ENCODE data around the gene KLK6.
"Not testable (repeated sequence)": the region's sequence is repeated elsewhere in the genome, so short reads cannot be mapped to it uniquely, and the experiment has no call there.

Gene KLK6

DNA sequence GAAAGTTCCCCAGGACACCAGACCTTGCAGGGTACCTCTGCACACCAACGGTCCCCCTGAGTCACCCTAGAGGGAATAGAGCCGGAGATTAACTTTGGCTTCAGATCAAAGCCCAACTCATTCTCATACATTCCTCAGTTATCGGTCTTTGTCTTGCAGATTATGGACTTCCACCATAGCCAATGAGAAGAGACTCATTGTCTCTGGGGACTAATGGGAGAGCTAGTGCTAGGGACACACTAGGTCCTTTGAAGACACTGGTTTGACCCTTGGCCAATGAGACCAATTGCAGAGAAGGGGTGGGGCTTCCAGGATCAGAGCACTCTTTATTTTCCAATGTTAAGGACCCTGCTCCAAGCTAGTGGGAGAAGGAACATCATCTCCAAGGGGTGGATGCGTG lies 8.2 kb upstream of the KLK6 start:
- FAIRE-seq (no peak), DNase-seq (ENCODE audit: insufficient read length, low spot score) (no peak)
- TF ChIP-seq SPI1 (IDR thresholded peaks at IDR 0.05; ENCODE audit: low read depth, low read length) (no peak), POU2F2 (IDR thresholded peaks at IDR 0.05; ENCODE audit: low read depth, low read length) (no peak), PAX5 (IDR thresholded peaks at IDR 0.05; ENCODE audit: insufficient read depth, low read length, severe bottlenecking) (no peak), POLR2AphosphoS5 (IDR thresholded peaks at IDR 0.05; ENCODE audit: low read depth, low read length) (no peak), TAF1 (IDR thresholded peaks at IDR 0.05; ENCODE audit: low read depth, low read length) (no peak), POLR2A (IDR thresholded peaks at IDR 0.05; ENCODE audit: low read depth, low read length) (no peak)

DNA sequence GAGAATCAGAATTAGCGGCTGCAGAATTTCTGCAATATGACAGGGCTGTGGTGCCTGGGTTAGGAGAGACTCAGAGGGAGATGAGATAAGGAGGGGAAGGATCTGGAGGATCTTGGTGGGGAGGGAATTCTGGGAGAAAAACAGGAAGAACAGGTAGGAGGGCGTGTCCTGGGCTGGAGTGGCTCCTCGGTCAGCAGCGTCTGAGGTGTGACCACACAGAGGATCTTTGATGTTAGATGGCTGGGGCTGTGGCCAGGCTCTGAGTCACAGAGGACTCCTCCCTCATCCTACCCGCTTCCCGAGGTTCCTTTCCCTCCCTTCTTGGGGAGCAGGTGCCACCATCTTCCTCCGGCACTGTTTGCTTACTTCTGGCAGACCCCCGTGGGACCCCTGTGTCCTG lies 6.4 kb upstream of the KLK6 start:
- FAIRE-seq = no peak
- TF ChIP-seq PAX5 (IDR thresholded peaks at IDR 0.05; ENCODE audit: insufficient read depth, low read length, severe bottlenecking) (no peak), TAF1 (IDR thresholded peaks at IDR 0.05; ENCODE audit: low read depth, low read length) (no peak), POLR2A (IDR thresholded peaks at IDR 0.05; ENCODE audit: low read depth, low read length) (no peak), POLR2AphosphoS5 (IDR thresholded peaks at IDR 0.05; ENCODE audit: low read depth, low read length) (no peak), SPI1 (IDR thresholded peaks at IDR 0.05; ENCODE audit: low read depth, low read length) (no peak), POU2F2 (IDR thresholded peaks at IDR 0.05; ENCODE audit: low read depth, low read length) (no peak)
- no peak for DNase-seq (ENCODE audit: insufficient read length, low spot score)

DNA sequence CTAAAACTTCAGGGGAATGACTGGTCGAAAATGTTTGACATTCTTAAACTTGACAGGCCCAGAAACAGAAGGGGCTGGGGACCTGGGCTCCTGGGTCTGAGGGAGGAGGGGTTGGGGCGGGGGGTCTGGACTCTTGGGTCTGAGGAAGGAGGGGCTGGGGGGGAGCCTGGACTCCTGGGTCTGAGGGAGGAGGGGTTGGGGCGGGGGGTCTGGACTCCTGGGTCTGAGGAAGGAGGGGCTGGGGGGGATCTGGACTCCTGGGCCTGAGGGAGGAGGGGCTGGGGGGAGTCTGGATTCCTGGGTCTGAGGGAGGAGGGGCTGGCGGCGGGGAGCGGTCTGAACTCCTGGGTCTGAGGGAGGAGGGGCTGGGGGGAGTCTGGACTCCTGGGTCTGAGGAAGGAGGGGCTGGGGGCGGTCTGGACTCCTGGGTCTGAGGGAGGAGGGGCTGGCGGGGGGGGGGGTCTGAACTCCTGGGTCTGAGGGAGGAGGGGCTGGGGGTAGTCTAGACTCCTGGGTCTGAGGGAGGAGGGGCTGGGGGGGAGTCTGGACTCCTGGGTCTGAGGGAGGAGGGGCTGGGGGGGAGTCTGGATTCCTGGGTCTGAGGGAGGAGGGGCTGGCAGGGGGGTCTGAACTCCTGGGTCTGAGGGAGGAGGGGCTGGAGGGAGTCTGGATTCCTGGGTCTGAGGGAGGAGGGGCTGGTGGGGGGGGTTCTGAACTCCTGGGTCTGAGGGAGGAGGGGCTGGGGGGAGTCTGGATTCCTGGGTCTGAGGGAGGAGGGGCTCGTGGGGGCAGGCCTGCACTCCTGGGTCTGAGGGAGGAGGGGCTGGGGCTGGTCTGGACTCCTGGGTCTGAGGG lies 5.5 kb upstream of the KLK6 start:
- TF ChIP-seq TAF1 (IDR thresholded peaks at IDR 0.05; ENCODE audit: low read depth, low read length) (no peak), POLR2AphosphoS5 (IDR thresholded peaks at IDR 0.05; ENCODE audit: low read depth, low read length) (no peak), POLR2A (IDR thresholded peaks at IDR 0.05; ENCODE audit: low read depth, low read length) (no peak), POU2F2 (IDR thresholded peaks at IDR 0.05; ENCODE audit: low read depth, low read length) (no peak), SPI1 (IDR thresholded peaks at IDR 0.05; ENCODE audit: low read depth, low read length) (no peak), PAX5 (IDR thresholded peaks at IDR 0.05; ENCODE audit: insufficient read depth, low read length, severe bottlenecking) (no peak)
- DNase-seq (ENCODE audit: insufficient read length, low spot score) (no peak), FAIRE-seq (no peak)

DNA sequence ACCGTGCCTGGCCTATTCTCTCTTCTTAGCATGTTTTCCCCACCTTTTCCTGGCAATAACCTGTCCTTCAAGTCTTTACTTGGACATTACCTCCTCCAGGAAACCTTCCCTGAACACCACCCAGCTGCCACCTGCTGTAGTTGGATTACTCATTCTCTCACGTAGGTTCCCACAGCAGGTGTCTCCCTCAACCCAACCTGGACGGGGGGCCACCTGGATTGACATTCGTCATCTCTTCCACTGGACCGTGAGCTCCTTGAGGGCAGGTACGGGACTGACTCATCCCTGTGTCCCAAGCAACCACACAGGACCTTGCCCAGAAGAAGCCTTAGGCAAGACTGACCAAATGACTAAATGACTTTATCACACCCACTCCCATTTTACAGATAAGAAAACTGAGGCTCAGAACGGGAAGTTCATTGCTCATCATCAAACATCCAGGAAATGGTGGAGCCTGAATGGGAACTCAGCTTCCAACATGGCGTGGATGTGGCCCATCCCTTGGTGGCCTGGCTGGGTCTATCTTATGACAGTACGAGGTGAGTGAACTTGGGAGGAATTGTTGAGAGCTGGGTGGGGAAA lies 3.5 kb upstream of the KLK6 start:
- no peak for TF ChIP-seq POLR2A (IDR thresholded peaks at IDR 0.05; ENCODE audit: low read depth, low read length)
- no peak for TF ChIP-seq POU2F2 (IDR thresholded peaks at IDR 0.05; ENCODE audit: low read depth, low read length)
- TF ChIP-seq TAF1 (IDR thresholded peaks at IDR 0.05; ENCODE audit: low read depth, low read length) = no peak
- no peak for TF ChIP-seq SPI1 (IDR thresholded peaks at IDR 0.05; ENCODE audit: low read depth, low read length)
- no peak for TF ChIP-seq POLR2AphosphoS5 (IDR thresholded peaks at IDR 0.05; ENCODE audit: low read depth, low read length)
- no peak for TF ChIP-seq PAX5 (IDR thresholded peaks at IDR 0.05; ENCODE audit: insufficient read depth, low read length, severe bottlenecking)
- FAIRE-seq = no peak
- DNase-seq (ENCODE audit: insufficient read length, low spot score) = no peak

DNA sequence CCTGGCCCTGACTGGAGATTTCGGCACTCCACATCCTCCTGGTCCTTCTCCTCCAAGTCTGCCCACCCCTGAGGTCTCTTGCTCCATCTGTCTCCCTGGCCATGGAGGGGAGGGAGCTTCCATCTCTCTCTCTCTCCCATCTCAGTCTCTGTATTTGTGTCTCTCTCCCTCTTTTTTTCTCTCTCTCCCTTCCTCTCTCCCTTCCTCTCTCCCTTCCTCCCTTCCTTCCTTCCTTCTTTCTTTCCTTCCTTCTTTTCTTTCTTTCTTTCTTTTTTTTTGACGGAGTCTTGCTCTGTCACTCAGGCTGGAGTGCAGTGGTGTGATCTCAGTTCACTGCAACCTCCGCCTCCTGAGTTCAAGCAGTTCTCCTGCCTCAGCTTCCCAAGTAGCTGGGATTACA lies 419 bp upstream of the KLK6 start:
- FAIRE-seq; DNase-seq (ENCODE audit: insufficient read length, low spot score): not testable (repeated sequence)

DNA sequence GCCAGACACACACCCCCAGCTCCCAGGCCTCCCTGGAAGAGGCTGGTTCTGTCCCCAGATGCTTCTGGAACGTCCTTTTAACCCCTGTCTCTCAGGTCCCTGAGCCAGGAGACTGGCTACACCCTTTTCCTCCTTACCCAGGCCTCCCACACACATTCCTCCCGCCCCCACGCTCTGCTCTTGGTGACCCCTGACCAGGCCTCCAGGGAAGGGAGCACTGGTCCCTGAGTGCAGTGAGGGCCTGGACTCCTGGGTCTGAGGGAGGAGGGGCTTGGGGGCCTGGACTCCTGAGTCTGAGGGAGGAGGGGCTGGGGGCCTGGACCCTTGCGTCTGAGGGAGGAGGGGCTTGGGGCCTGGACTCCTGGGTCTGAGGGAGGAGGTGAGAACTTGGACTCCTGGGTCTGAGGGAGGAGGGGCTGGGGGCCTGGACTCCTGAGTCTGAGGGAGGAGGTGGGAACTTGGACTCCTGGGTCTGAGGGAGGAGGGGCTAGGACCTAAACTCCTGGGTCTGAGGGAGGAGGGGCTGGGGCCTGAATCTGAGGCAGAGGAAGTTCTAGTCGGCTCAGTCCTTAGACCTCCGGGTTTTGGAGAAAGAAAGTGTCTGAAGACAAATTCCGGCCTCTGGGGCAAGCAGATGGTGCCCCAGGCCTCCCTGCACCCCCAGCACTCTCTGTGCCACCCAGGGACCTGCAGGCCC lies 527 bp downstream of the KLK6 start:
- FAIRE-seq = no peak
- DNase-seq (ENCODE audit: insufficient read length, low spot score) = no peak
- no peak for TF ChIP-seq POU2F2 (IDR thresholded peaks at IDR 0.05; ENCODE audit: low read depth, low read length)
- TF ChIP-seq PAX5 (IDR thresholded peaks at IDR 0.05; ENCODE audit: insufficient read depth, low read length, severe bottlenecking) = no peak
- no peak for TF ChIP-seq POLR2A (IDR thresholded peaks at IDR 0.05; ENCODE audit: low read depth, low read length)

DNA sequence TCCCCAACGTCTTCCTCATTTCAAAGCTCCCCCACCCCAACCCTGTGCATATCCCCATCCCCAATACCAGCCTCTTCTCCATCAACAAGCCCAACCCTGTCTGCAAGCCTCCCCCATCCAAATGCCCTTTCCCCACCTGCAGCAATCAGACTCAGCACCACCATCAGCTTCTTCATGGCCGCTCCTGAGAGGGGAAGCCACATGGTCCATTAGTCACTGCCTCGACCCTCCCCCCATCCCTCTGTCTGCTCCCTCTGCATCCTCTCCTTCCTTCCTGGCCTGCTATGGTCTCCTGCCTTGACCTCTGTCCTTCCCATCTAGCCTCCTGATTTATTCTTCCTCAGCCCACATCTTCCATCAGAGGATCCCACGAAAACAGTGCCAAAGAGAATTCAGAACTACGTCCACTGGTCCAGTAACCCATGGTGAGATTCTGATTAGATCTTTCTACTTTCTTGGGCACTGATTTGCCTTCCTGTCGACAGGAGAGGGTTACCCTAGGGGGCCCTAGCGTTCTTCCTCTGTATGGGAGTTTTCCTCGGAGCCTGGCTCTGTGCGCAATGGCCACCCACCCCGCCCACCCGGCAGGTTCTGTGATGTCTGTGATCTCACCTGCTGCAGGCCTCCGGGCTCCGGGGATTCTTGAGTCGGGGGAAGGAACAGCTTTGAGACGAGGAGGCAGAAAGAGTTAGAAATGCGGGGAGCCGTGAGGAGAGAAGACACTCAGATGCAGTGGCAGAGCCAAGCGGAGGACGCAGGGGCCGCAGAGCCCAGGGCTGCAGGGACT lies 1.3 kb downstream of the KLK6 start:
- TF ChIP-seq SPI1 (IDR thresholded peaks at IDR 0.05; ENCODE audit: low read depth, low read length) = no peak
- TF ChIP-seq POLR2AphosphoS5 (IDR thresholded peaks at IDR 0.05; ENCODE audit: low read depth, low read length) = no peak
- TF ChIP-seq POU2F2 (IDR thresholded peaks at IDR 0.05; ENCODE audit: low read depth, low read length) = no peak
- TF ChIP-seq POLR2A (IDR thresholded peaks at IDR 0.05; ENCODE audit: low read depth, low read length) = no peak
- TF ChIP-seq TAF1 (IDR thresholded peaks at IDR 0.05; ENCODE audit: low read depth, low read length) = no peak
- no peak for TF ChIP-seq PAX5 (IDR thresholded peaks at IDR 0.05; ENCODE audit: insufficient read depth, low read length, severe bottlenecking)
- DNase-seq (ENCODE audit: insufficient read length, low spot score) = no peak
- FAIRE-seq = no peak

DNA sequence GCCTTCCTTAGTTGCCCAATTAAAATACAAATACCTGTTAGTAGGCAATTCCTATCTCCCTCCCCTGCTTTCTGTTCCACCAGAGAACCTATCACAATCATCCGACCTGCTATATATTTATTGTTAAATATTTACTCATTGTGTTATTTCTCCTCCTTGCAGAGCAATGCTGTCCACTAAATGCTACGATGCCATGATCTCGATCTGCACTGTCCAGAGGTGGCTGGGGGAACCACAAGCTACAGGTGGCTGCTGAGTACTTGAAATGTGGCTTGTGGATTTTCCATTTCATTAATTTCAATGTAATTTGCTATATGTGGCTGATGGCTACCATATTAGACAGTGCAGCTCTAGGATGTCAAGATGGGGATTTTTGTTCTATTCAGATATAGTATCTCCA lies 5.1 kb downstream of the KLK6 start:
- DNase-seq (ENCODE audit: insufficient read length, low spot score) (no peak), FAIRE-seq (no peak)
- TF ChIP-seq POU2F2 (IDR thresholded peaks at IDR 0.05; ENCODE audit: low read depth, low read length) (no peak), SPI1 (IDR thresholded peaks at IDR 0.05; ENCODE audit: low read depth, low read length) (no peak), POLR2AphosphoS5 (IDR thresholded peaks at IDR 0.05; ENCODE audit: low read depth, low read length) (no peak), TAF1 (IDR thresholded peaks at IDR 0.05; ENCODE audit: low read depth, low read length) (no peak), POLR2A (IDR thresholded peaks at IDR 0.05; ENCODE audit: low read depth, low read length) (no peak), PAX5 (IDR thresholded peaks at IDR 0.05; ENCODE audit: insufficient read depth, low read length, severe bottlenecking) (no peak)

DNA sequence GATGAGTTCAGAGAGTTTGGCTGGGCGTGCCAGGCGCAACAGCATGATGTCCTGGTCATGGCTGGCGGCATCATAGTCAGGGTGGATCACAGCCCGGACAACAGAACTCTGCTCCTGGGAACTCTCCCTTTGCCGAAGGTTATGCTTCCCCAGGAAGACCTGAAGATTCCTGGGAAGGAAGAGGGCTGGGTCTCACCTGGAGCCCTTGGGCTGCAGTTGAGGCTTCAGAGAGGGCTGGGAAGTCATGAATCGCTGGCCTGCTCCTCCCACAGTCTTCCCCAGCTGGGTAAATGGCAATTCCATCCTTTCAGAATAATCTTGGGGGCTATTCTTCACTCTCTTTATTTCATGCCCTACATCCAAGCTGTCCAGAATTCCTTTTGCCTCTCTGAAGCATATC lies 6.0 kb downstream of the KLK6 start:
- no peak for FAIRE-seq
- no peak for TF ChIP-seq POLR2AphosphoS5 (IDR thresholded peaks at IDR 0.05; ENCODE audit: low read depth, low read length)
- no peak for TF ChIP-seq SPI1 (IDR thresholded peaks at IDR 0.05; ENCODE audit: low read depth, low read length)
- no peak for TF ChIP-seq PAX5 (IDR thresholded peaks at IDR 0.05; ENCODE audit: insufficient read depth, low read length, severe bottlenecking)
- no peak for TF ChIP-seq TAF1 (IDR thresholded peaks at IDR 0.05; ENCODE audit: low read depth, low read length)
- no peak for TF ChIP-seq POLR2A (IDR thresholded peaks at IDR 0.05; ENCODE audit: low read depth, low read length)
- no peak for TF ChIP-seq POU2F2 (IDR thresholded peaks at IDR 0.05; ENCODE audit: low read depth, low read length)
- no peak for DNase-seq (ENCODE audit: insufficient read length, low spot score)
